HG03439 (cell line): ENCODE results near the gene ANKS1B.
"Not testable (repeated sequence)": the region's sequence is repeated elsewhere in the genome, so short reads cannot be mapped to it uniquely, and the experiment has no call there.

Experiments used
- ATAC-seq: cut with Tn5 transposase; IDR thresholded peaks from one replicate; pipeline ENCODE4 v1.9.1; 2021; ENCODE audit warnings: mild to moderate bottlenecking, moderate library complexity; ENCODE audit not compliant: unreplicated experiment

The ANKS1B gene

DNA sequence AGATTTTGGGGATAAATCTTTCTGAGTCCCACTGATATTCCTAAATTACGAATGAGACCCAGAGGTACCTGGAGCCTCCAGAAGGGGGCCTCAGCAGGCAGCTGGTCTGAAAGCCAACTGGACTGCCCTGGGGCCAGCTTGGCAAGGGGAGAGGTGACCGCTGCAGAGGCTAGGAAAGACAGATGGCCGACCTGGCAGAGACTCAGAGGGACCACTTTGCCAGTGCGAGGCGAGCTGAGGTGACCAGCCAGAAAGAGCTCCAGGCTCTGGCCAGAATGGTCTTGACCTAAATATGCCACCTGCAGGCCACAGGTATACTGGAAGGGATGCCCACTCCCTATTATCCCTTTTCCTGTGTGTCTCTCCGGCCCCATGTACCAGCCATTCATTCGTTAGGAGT lies 594.0 kb downstream of the ANKS1B start:
- ATAC-seq = no peak

DNA sequence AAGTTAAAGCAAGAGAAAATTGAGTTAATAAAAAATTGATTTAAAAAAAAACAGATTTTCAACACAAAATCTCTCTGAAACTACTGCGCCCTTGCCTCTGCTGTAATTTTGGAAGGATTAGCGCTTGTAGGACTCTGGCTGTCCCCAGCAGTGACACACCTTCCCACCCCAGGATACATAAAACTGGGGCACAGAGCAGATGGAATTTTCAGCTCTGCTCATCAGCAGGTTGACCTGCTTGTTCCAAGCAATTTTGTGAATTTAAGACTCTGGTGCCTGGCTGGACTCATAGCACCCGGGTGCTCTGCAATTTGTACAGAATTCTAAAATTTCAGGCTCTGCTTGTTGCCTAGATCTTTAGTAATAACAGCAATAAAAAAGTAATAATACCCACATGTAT lies 595.0 kb downstream of the ANKS1B start:
- ATAC-seq = no peak

DNA sequence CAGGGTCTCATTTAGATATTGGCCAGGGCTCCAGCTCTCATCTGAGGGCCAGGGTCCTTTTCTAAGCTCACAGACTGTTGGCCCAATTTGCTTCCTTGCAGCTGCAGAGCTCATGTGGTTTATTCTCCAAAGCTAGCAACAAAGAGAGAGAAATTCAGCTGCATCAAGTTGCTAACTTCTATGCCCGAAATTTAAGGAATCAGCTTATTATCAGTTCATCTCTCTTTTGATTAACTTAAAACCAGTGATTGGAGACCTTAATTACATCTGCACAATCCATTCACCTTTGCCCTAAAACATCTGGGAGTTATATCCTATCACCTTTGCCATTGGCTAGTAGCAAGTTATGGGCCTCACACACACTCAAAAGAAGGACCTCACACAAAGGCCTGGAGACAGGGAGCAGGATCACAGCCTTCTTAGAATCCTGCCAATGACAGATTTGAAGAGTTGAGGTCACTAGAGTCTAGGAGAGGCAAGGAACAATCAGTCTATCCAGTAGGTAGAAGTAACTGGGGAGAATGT lies 596.0 kb downstream of the ANKS1B start:
- ATAC-seq = no peak

DNA sequence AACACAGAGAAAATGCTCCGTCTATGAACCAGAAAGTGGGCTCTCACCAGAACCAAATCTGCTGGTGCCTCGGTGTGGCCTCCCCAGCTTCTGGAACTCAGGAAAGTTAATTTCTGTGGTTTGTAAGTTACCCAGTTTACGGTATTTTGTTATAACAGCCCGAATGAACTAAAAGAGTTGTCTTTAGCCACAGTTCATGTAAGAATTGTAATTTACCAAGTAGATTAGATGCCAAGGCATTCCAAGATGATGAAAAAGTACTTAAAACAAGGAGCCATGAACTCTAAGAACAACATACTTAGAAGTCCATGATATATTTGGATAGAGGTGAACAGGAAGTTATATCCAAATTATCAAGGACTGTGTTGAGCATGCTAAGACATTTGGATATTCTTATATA lies 597.1 kb downstream of the ANKS1B start:
- no peak for ATAC-seq

DNA sequence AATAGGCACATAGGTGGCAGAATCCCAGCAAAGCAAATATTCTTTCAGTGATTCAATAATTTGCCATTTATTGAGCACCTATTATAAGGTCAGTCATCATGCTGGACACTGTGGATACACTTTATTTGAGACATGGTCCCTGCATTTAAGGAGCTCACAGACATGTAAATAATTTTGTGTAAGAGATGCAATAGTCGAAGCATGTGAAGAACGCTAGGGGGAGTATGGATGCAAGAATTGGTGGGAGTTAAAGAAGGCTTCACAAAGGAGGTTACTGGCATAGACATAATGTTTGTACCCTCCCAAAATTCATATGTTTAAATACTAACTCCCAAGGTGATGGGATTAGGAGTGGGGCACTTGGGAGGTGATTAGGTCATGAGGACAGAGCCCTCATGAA lies 597.8 kb downstream of the ANKS1B start:
- peak; percentile 55 for ATAC-seq

DNA sequence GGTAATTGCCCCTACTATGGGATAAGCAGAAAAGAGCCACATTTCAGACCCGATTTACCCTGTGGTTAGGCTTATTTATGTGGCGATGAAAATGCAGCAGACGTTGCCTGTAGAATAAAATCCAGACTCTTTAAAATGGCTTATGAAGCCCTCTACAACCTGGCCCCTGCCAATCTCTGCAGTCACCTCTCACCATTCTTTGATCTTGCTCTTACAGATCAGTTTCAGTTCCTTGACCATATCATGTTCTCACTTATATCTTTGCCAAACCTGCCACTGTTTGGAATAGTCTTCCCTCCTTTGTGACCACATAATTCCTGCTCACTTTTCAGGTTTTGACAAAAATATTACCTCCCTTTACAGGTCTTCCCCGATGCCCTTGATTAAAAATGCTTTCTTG lies 601.5 kb downstream of the ANKS1B start:
- no peak for ATAC-seq

DNA sequence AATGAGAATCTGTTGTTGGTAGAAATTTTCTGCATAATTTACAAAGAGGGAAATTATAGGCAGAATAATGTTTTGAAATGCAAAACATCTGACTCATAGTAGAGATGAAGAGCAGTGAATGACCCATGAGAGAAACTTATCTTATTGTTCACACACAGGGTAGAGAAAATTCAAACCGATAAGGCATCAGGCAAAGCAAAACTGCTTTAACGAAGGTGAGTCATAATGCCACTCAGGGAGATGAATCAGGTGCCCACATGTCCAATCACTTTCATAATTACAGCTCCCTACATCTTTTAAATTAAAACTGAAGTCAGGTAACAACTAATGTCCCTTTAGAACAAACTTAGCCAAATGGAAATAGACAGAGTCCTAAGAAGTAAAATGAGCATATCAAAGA lies 602.7 kb downstream of the ANKS1B start:
- peak; percentile 93 for ATAC-seq

DNA sequence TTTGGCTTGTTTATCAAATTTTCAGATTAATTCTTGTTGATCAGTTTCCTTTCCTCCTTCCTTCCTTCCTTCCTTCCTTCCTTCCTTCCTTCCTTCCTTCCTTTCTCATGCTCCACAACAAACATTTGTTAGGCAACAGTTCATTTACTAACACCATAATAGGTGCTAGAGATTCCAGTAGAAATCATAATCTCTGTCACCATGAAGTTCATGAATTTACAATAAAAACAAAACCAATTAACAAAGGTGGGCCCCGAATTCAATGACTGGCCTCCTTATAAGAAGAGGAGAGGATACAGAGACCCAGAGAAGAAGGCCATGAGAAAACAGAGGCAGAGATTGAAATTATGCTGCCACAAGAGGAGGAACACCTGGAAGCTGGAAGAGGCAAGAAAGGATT lies 604.0 kb downstream of the ANKS1B start:
- no peak for ATAC-seq

DNA sequence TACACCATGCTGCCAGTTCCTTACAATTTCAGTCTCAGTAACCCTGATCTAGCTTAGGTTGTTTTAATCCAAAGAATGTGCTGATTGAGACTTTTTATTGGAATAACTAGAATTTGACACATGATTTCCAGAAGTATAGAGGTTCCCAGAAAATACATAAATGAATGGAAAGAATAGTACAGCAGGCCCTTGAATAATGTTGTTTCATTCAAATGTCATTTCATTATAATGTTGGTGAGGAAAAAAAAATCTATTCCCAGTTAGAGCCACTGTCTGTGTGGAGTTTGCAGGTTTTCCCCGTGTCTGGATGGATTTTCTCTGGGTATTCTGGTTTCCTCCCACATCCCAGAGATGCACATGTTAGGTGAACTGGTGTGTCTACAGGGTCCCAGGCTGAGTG lies 610.7 kb downstream of the ANKS1B start:
- no peak for ATAC-seq

DNA sequence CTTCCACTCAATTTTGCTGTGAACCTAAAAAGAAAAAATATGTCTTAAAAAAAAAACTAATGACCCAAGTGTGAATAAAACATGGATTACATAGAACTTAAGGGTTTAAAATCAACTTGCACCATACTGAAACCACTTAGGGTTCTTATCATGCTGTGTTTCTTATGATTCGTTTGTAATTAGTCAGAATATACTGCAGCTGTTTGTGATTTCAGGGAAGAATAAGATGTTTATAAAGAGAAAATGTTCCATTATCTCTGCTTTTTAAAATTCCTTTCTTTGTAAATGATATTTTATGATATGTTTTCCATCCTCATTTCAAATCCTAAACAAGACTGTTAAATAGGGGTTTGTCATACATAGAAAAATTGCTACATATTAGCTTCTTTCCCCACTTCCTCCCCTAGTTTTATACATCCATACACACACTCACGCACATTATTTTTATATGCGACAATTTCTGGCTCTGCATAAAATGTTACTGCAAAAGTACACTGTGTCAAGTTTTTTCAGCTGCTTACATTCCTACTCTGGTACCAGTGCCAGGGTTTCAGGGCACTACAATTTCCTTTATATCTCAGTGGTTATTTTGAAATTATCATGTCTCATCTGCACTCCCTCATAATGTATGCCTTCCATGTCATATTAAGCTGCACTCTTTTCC lies 612.3 kb downstream of the ANKS1B start:
- no peak for ATAC-seq

DNA sequence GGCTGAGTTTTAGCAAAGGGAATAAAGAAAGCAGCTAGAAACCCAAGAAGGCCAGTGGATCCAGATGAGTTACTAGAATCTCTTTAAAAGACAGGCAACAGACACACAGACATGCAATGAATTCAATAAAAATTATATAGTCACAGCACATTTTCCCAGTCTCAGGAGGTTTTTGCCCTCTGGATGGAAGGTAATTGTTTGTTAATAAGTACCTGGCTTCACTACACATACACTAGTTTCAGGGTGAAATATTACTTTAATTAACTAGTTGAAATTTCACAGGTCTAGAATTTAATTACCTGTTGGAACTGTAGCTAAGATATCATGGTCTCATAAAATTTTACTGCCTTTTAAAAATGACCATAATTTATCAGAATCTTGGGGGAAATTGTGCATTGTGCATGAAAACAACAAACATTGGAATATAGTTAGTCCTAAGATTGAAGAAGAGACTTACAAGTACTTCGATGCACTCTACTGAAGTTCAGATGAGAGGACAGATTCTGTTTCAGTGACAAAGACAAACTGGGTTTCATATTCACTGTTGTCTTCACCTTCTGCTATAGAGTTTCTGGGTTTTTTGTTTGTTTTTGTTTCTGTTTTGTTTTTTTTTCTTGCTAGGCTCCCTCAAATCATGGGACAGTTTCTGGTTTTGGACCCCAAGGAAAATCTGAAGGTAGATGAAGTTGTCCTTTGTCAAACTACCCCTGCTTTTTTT lies 614.2 kb downstream of the ANKS1B start:
- no peak for ATAC-seq

DNA sequence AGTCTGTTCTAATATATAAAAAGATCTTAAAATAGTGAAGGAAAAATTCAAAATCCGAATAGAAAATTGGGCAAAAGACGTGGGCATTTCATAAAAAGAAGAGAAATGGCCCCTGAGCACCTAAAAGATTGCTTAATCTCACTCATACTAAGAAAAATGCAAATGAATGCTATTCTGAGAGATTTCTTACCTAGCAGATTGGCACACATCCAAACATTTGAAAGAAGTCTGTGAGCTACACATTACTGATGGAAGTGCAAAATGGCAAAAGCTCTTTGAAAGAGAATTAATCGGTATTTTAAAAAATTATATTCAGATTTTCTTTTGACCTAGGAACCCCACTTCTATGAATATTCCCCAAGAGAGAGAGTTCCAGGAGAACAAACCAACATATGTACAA lies 617.6 kb downstream of the ANKS1B start:
- no peak for ATAC-seq

DNA sequence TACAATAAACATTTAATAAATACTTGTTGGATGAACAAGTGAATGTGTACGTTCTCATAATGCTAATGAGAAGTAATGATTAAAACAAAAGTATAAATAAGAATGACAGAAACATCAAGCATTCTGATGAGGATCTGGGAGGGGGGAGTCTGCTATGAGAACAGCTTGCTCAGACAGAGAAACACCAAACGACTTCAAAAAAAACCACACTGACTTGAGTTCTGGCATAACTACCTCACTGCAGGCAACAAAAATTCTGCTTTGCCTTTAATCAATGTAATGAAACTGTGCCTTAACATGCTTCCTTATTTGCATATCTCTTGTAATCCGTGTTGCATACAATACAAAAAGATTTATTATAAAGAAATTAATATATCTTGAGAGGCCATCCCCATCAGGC lies 632.5 kb downstream of the ANKS1B start:
- no peak for ATAC-seq

DNA sequence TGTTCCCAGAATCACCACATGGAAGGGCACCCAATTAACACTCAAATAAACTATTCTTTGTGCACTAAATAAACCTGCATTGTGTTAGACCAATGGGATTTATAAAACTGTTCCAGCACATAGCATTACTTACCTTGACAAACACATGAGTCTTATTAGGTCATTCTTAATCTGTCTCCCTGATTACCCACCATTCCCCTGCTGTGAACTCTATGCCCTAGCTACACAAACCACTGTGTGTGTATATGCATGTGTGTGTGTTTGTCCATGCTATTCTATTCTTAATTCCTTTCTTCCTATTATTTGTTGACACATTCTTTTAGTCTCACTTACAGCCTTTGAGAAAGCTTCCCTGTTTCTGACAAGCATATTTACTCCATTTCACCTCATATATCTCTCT lies 640.8 kb downstream of the ANKS1B start:
- no peak for ATAC-seq

DNA sequence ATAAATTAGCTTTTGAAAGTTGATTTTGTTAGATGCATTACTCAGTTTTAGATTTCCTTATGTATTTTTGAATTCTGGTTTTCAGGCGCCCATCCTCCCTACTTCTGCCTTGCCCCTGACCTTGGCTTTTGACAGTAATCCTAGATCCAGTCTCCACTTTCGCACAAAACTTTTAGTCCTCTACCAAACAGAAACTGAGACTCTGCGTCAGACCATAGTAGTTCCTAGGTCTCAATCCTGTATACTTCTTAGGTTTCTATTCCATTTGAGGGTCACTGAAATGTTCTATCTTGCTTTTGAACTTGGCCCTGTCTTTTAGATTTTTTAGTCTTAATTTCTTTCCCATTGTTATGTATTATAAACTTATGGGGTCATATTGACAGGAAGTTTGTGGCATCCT lies 645.1 kb downstream of the ANKS1B start:
- ATAC-seq = no peak

DNA sequence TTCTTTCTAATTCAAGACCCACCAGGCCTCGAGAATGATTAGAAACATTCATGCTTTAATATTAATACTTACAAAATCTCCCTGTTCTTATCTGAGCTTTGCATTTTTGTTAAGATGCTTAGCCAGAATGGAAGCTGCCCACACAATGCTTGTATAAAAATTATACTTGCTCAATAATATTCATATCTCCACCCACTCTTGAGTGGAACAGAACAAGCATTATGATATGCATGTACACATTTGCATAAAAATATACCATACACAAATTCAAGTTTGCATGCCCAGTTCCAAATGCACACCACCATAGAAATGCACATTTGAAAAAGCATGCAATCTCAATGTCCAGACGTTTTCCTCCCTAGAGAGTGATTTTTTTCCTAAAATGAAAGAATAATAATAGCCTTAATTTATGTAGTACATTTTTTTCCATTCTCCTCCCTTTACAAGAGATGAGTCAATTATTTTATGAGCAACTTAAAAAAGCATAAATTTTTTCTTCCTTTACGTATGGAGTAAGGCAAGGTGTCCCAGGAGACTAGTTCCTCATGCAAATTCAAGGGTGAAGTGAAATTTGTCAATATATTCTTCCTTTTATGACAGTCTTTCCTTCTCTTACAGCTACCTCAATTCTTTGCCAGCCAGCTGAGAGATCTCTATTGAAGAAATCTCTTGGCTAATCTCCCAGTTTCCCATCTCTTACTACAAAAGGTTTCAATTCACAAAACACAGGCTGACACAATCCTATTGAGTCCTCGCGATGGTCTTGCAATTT lies 650.3 kb downstream of the ANKS1B start:
- no peak for ATAC-seq

DNA sequence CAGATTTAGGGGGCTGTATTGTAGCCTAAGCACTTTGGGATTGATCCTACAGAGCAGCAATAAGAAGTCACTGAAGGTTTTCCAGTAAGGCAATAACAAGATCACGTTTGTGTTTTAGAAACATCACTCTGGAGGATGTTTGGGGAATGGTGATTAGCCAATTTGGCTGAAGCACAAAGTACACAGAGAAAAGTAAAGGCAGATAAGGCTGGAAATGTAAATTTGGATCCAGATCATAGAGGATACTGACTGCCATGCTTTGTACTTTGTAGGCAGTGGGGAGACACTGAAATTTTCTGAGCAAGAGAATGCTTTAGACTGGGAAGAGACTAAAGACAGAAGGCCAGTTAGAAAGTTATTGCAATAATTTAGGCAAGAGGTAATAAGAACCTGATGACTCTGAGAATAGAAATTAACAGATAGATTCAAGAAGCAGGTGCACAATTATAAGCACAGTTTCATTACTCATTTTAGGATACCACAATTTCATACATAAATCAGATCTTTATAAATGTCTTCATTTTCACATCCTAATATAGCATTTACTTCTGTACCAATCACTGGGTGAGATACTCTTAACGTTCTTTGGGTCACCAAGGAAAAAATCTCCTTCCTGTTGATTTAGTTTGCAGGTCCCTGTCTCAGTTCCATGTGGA lies 651.7 kb downstream of the ANKS1B start:
- no peak for ATAC-seq

DNA sequence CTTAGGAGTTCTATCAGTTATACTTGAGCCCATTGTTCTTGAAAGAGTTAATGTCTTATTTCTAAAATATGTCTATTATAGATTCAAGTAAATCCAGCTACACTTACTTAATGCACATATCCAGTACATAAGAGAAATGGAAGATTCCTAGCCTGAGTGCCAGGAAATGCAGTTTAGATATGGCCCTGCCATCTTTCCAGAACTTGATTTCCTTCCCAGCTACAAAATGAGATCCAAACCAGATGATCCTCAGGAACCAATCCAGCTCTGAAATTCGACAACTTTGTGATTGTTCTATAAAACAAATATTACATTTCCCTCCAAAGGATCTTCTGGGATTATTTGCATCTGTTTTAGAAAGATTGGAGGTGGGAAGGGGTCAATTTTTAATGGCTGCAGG lies 654.5 kb downstream of the ANKS1B start:
- no peak for ATAC-seq

DNA sequence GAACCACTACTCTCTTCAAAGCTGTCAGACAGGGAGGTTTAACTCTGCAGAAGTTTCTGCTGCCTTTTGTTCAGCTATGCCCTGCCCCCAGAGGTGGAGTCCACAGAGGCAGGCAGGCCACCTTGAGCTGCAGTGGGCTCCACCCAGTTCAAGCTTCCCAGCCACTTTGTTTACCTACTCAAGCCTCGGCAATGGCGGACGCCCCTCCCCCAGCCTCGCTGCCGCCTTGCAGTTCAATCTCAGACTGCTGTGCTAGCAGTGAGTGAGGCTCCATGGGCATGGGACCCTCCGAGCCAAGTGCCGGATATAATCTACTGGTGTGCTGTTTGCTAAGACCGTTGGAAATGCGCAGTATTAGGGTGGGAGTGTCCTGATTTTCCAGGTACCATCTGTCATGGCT lies 663.5 kb downstream of the ANKS1B start:
- not testable (repeated sequence) for ATAC-seq

DNA sequence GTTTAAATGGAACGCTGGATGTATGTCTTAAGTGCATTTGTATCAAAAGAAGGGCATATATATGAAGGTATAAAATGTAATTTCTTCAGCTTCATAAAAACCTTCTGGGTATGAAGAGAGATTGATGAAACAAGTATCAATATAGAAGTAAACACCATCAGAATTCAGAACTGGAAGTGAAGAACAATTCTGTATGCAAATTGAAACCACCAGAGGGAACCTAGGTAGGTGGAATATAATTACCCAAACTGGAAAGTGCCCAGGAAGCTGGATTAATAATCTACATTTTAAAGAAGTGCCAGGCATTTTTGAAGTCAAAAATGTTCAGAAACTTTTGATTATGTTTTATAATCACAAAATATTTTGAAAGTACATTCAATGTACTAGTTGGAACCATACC lies 673.4 kb downstream of the ANKS1B start:
- ATAC-seq = no peak

DNA sequence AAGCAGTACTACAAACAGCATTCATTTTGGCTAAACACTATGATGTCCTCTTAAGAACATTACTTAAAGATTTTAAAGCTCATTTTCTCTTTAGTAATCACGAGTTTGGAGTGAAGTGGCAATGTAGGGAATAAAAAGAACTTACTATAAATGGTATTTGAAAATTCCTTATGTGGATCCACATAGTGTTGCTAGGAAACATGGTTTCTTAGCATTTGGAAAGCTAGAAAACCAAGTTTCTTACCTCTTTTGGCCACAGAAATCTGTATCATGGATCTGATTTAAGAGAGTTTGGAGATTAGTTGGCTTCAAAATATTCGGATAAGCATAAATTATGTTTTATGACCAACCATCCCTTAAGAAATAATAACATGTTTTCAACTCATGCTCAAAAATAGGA lies 674.9 kb downstream of the ANKS1B start:
- no peak for ATAC-seq
